SK-N-SH (cell line): ENCODE measurements around the gene DSCAML1.

Source experiments
- CHD2 ChIP-seq: fragments of 150-350 bp; IDR thresholded peaks from 2 replicates; pipeline ENCODE4 v1.6.1; 2018; ENCODE audit warnings: low read length; ENCODE audit not compliant: partially characterized antibody
- EP300 ChIP-seq, 2 experiments: IDR thresholded peaks; 2 replicates each; pipeline versions ENCODE4 v1.4.0 to v1.6.1; 2012; ENCODE audit warnings: borderline replicate concordance in 1 of 2, low read depth in 1 of 2, low read length in 1 of 2
- FOXM1 ChIP-seq: IDR thresholded peaks from 2 replicates; pipeline ENCODE4 v1.4.0; 2012; ENCODE audit warnings: low read depth, mild to moderate bottlenecking
- JUND ChIP-seq: IDR thresholded peaks from 2 replicates; pipeline ENCODE4 v1.4.0; 2012
- RAD21 ChIP-seq: IDR thresholded peaks from 2 replicates; pipeline ENCODE4 v1.6.1; 2012; ENCODE audit warnings: mild to moderate bottlenecking, low read length
- RCOR1 ChIP-seq: fragments of 150-350 bp; IDR thresholded peaks from 2 replicates; pipeline ENCODE4 v1.6.1; 2017; ENCODE audit warnings: antibody characterized with exemption, low read length
- RFX5 ChIP-seq: IDR thresholded peaks from 2 replicates; pipeline ENCODE4 v1.6.1; 2012; ENCODE audit warnings: mild to moderate bottlenecking, improper control_type of control experiment, low read length
- SMC3 ChIP-seq: IDR thresholded peaks from 2 replicates; pipeline ENCODE4 v1.6.1; 2012; ENCODE audit warnings: low read depth, low read length, improper control_type of control experiment
- TEAD4 ChIP-seq: IDR thresholded peaks from 2 replicates; pipeline ENCODE4 v1.4.0; 2012; ENCODE audit warnings: mild to moderate bottlenecking, borderline replicate concordance; ENCODE audit not compliant: insufficient read depth
- TF ChIP-seq, protein P1 (sequence below): IDR thresholded peaks from 2 replicates; pipeline ENCODE4 v1.4.0; 2012; ENCODE audit warnings: low read depth, borderline replicate concordance
- TF ChIP-seq, protein P2 (sequence below): fragments of 200-600 bp; sonication (generic); IDR thresholded peaks from 2 replicates; pipeline ENCODE4 v1.6.1; 2017; ENCODE audit warnings: antibody characterized with exemption, mild to moderate bottlenecking, moderate library complexity
- TF ChIP-seq, protein P3 (sequence below): fragments of 150-350 bp; IDR thresholded peaks from 2 replicates; pipeline ENCODE4 v1.6.1; 2017; ENCODE audit warnings: antibody characterized with exemption, low read length, low read depth, borderline replicate concordance
- TF ChIP-seq, protein P4 (sequence below): IDR thresholded peaks from 2 replicates; pipeline ENCODE4 v1.6.1; 2012; ENCODE audit warnings: mild to moderate bottlenecking, low read depth, low read length, moderate library complexity
- TF ChIP-seq, protein P5 (sequence below): IDR thresholded peaks from 2 replicates; pipeline ENCODE4 v1.4.0; 2012; ENCODE audit warnings: low read depth, borderline replicate concordance

DNA sequence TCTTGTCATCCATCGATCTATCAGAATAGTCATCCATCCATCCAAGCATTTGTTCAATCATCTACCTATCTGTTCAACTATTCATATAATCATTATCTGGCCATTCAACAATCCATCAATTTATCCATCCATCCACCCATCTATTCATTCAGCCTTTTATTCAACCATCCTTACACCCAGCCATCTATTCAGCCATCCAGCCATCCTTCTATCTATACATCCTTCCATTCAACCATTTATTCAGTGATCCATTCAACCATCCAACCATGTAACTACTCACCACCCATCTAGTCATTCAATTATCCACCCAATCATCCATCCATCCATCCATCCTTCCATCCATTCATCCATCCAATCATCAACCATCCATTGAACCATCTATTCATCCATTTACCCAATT lies 362.5 kb downstream of the DSCAML1 start:
- TF ChIP-seq, protein P1, sequence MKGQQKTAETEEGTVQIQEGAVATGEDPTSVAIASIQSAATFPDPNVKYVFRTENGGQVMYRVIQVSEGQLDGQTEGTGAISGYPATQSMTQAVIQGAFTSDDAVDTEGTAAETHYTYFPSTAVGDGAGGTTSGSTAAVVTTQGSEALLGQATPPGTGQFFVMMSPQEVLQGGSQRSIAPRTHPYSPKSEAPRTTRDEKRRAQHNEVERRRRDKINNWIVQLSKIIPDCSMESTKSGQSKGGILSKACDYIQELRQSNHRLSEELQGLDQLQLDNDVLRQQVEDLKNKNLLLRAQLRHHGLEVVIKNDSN, result no peak
- TF ChIP-seq FOXM1 (no peak), CHD2 (no peak), SMC3 (no peak), RCOR1 (no peak), TEAD4 (no peak), RAD21 (no peak), RFX5 (no peak), EP300 (IDR thresholded peaks at IDR 0.05; ENCODE audit: borderline replicate concordance in 1 of 2, low read depth in 1 of 2, low read length in 1 of 2) (no peak), JUND (no peak)
- TF ChIP-seq, protein P2, sequence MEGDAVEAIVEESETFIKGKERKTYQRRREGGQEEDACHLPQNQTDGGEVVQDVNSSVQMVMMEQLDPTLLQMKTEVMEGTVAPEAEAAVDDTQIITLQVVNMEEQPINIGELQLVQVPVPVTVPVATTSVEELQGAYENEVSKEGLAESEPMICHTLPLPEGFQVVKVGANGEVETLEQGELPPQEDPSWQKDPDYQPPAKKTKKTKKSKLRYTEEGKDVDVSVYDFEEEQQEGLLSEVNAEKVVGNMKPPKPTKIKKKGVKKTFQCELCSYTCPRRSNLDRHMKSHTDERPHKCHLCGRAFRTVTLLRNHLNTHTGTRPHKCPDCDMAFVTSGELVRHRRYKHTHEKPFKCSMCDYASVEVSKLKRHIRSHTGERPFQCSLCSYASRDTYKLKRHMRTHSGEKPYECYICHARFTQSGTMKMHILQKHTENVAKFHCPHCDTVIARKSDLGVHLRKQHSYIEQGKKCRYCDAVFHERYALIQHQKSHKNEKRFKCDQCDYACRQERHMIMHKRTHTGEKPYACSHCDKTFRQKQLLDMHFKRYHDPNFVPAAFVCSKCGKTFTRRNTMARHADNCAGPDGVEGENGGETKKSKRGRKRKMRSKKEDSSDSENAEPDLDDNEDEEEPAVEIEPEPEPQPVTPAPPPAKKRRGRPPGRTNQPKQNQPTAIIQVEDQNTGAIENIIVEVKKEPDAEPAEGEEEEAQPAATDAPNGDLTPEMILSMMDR, result no peak
- TF ChIP-seq, protein P3, sequence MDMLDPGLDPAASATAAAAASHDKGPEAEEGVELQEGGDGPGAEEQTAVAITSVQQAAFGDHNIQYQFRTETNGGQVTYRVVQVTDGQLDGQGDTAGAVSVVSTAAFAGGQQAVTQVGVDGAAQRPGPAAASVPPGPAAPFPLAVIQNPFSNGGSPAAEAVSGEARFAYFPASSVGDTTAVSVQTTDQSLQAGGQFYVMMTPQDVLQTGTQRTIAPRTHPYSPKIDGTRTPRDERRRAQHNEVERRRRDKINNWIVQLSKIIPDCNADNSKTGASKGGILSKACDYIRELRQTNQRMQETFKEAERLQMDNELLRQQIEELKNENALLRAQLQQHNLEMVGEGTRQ, result no peak
- TF ChIP-seq, protein P4, sequence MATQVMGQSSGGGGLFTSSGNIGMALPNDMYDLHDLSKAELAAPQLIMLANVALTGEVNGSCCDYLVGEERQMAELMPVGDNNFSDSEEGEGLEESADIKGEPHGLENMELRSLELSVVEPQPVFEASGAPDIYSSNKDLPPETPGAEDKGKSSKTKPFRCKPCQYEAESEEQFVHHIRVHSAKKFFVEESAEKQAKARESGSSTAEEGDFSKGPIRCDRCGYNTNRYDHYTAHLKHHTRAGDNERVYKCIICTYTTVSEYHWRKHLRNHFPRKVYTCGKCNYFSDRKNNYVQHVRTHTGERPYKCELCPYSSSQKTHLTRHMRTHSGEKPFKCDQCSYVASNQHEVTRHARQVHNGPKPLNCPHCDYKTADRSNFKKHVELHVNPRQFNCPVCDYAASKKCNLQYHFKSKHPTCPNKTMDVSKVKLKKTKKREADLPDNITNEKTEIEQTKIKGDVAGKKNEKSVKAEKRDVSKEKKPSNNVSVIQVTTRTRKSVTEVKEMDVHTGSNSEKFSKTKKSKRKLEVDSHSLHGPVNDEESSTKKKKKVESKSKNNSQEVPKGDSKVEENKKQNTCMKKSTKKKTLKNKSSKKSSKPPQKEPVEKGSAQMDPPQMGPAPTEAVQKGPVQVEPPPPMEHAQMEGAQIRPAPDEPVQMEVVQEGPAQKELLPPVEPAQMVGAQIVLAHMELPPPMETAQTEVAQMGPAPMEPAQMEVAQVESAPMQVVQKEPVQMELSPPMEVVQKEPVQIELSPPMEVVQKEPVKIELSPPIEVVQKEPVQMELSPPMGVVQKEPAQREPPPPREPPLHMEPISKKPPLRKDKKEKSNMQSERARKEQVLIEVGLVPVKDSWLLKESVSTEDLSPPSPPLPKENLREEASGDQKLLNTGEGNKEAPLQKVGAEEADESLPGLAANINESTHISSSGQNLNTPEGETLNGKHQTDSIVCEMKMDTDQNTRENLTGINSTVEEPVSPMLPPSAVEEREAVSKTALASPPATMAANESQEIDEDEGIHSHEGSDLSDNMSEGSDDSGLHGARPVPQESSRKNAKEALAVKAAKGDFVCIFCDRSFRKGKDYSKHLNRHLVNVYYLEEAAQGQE, result no peak
- TF ChIP-seq, protein P5, sequence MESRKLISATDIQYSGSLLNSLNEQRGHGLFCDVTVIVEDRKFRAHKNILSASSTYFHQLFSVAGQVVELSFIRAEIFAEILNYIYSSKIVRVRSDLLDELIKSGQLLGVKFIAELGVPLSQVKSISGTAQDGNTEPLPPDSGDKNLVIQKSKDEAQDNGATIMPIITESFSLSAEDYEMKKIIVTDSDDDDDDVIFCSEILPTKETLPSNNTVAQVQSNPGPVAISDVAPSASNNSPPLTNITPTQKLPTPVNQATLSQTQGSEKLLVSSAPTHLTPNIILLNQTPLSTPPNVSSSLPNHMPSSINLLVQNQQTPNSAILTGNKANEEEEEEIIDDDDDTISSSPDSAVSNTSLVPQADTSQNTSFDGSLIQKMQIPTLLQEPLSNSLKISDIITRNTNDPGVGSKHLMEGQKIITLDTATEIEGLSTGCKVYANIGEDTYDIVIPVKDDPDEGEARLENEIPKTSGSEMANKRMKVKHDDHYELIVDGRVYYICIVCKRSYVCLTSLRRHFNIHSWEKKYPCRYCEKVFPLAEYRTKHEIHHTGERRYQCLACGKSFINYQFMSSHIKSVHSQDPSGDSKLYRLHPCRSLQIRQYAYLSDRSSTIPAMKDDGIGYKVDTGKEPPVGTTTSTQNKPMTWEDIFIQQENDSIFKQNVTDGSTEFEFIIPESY, result no peak
